Measurements from ENCODE around the gene TMEM171.

DNA sequence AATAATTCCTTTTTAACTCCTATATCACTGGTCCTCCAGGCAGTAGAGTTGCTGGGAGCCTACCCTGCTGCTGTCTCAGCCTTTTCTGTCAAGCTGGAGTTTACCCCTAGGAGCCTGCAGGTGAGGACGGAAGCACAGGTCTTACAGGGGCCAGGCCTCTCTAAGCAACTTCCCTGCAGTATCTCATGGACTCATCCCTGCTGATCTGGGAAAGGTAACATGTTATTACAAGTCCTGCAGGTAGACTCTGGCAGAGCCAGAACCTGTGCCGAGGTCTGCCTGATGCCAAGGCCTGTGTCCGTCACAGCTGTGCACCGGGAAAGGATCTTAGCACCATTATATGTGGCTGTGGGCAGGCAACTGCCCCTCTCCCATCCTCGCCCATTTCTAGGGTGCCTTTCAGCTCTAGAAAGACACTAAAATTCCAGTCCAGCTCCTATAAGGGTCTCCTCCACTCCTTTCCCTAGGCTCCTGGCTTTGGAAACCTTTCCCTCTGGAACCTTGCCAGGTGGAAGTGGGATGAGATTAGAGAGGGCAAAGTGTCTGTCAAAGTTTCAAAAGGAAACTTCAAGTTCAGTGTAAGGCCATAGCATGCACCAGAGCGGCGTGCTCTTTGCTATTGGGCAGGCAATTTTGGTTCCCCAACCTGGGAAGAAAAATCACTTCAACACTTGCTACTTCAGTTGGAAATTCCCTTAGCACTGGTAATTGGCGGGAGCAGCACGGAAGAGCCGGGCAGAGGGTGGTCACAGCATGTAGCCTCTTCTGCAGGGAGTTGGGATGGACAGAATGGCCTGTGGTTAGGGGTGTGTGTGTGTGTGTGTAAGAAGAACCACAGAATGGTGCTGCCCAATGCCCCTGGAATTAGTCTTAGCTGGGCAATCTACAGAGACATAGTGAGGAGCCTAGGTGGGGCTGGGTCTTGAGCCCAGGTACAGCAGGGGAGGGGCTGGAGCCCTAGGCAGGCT, 17.5 kb downstream of the TMEM171 start:
- TF ChIP-seq POLR2A (IDR thresholded peaks at IDR 0.05; ENCODE audit: borderline replicate concordance, extremely low read depth, insufficient read depth, insufficient read length) (no peak), TCF7L2 (IDR thresholded peaks at IDR 0.05; ENCODE audit: borderline replicate concordance, extremely low read depth, insufficient read depth, insufficient read length) (no peak)

Data from HCT116 (cell line).